ENCODE data around the gene BICDL1.

DNA sequence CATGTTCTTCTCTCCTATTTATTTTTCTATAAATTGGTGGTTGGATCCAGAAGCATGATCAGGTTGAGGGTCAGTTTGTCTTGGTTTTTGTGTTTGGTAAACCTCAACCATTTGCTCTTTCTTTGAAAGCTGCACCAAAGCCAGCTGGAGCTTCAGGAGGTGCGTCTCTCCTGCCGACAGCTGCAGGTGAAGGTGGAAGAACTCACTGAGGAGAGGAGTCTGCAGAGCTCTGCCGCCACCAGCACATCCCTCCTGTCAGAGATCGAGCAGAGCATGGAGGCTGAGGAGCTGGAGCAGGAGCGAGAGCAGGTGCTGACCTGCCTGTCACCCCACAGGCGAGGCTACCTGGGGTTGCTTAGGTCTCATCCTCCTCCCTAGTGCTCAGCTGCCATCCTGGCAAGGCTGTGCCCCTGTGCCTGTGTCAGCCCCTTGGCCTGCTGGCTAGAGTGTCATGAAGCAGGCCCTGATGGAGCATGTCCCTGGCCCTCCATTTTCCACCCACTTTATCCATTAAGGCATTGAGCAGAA, 82.5 kb downstream of the BICDL1 start:
- no peak for TF ChIP-seq EZH2 (IDR thresholded peaks at IDR 0.05; ENCODE audit: low read length, unreplicated experiment)
- TF ChIP-seq, protein P1, sequence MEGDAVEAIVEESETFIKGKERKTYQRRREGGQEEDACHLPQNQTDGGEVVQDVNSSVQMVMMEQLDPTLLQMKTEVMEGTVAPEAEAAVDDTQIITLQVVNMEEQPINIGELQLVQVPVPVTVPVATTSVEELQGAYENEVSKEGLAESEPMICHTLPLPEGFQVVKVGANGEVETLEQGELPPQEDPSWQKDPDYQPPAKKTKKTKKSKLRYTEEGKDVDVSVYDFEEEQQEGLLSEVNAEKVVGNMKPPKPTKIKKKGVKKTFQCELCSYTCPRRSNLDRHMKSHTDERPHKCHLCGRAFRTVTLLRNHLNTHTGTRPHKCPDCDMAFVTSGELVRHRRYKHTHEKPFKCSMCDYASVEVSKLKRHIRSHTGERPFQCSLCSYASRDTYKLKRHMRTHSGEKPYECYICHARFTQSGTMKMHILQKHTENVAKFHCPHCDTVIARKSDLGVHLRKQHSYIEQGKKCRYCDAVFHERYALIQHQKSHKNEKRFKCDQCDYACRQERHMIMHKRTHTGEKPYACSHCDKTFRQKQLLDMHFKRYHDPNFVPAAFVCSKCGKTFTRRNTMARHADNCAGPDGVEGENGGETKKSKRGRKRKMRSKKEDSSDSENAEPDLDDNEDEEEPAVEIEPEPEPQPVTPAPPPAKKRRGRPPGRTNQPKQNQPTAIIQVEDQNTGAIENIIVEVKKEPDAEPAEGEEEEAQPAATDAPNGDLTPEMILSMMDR (conservative IDR thresholded peaks at IDR 0.05; ENCODE audit: low read depth, low read length): no peak
- no peak for TF ChIP-seq EZH2phosphoT487 (IDR thresholded peaks at IDR 0.05; ENCODE audit: borderline replicate concordance, low read length)

Measured in PC-3 (cell line).